Activated gamma-delta T cell (primary cell): ENCODE data around the gene FARP1.

Experiments
- DNase-seq: peaks from one replicate; lab custom pipeline; 2025; lab: John Stamatoyannopoulos, UW

The FARP1 gene

DNA sequence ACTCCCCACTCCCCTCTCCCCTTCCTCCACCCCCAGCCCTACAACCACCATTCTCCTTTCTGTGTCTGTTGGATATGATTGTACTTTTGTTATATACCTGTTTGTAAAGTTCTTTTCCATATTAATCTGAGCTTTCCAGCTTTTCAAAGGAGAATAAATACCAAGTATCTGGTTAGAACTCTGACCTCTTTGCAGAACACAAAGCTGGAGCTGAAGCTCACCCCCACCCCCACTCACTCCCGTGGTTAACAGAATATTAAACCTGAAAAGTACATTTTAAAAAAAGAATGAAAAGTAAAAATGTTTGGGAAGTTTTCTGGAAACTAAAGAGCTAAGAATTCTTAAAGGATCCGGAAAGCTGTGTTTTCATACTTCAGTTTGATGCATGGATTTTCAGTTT is 189.3 kb downstream of the FARP1 start:
- no peak for DNase-seq

DNA sequence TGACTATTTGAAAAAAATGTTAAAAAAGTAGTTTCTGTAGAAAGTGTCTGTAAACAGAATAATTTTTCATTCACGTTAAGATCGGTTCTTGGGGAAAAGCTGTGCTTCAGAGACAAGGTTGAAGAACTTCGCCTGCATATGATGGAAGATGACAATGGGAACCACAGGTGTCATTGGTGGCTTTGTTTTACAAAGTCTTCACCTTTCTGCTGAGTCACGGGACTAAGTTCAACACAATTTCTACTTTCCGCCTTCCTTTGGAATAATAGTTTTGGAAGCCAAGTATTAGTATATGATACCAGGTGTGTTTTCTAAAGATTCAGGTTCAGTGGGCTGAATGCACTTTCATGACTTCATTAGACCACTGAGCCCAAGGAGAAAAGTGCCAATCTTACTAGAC is 189.8 kb downstream of the FARP1 start:
- no peak for DNase-seq

DNA sequence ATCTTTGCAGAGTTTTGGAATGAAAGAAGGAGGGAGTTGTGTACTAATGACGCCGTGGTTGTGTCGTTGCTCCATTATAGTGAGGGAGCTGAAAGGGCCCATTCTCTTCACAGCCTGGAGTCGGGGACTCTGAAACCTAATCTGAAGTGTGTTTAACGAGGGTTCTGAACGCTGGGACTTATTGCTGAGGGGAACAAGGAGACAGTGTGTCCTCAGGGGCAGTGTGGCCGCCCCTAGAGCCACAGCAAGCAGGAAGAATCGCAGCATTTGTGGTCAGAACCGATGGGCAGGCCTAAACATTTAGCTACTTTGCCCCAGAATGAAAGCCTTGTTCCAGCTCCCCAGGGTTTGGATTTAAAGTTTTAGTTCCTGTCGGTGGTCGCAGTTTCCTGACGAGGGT is 190.6 kb downstream of the FARP1 start:
- no peak for DNase-seq

DNA sequence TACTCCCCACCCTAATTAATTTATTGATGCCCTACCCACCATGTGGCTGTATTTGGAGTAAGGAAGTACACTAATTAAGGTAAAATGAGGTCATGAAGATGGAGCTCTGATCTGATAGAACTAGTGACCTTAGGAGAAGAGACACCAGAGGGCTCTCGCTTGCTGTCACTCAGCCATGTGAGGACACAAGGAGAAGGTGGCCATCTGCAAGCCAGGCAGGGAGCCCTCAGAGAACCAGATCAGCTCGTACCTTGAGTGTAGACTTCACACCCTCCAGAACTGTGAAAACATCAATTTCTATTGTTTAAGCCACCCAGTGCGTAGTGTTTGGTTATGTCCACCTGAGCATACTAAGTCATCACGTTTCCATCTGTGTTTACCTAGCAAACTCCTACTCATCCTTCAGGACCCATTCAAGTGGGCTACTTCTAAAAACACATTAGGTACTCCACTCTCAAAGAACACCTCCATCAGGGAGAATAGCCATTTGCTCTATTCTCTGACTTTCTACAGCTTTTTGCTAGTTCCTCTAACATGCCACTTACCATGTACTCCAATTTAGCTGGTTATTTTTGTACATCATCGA is 191.8 kb downstream of the FARP1 start:
- DNase-seq = no peak

DNA sequence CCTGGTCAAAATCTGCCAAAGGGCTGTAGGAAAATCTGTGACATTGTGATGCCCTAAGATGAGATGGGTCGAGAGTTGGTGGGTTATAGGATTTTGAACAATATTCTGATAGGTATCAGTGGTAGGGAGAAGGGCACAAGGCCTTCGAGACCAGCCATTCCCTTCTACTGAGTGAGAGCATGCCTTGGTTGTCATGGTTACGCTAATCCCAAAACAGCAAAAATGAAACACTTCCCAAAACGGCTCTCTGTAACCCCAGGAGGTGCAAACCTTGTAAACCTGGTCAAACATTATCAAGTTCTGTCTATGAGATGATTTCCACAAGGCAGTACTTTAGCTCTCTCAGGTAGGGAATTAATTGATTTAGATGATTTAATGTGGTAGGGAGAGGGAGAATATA is 192.8 kb downstream of the FARP1 start:
- DNase-seq = no peak

DNA sequence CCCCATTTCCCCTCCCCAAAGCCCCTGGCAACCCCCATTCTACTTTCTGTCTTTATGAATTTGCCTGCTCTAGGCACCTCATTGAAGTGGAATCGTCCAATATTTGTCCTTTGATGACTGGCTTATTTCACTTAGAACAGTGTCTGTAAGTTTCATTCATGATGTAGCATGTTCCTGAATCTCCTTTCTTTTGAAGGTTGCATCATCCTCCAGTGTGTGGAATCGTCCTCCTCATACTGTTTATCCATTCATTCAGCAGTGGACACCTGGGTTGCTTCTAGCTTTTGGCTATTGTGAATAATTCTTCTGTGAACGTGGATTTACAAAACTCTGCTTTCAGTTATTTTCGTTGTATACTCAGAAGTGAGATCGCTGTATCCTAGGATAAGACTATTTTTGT is 195.4 kb downstream of the FARP1 start:
- DNase-seq = no peak

DNA sequence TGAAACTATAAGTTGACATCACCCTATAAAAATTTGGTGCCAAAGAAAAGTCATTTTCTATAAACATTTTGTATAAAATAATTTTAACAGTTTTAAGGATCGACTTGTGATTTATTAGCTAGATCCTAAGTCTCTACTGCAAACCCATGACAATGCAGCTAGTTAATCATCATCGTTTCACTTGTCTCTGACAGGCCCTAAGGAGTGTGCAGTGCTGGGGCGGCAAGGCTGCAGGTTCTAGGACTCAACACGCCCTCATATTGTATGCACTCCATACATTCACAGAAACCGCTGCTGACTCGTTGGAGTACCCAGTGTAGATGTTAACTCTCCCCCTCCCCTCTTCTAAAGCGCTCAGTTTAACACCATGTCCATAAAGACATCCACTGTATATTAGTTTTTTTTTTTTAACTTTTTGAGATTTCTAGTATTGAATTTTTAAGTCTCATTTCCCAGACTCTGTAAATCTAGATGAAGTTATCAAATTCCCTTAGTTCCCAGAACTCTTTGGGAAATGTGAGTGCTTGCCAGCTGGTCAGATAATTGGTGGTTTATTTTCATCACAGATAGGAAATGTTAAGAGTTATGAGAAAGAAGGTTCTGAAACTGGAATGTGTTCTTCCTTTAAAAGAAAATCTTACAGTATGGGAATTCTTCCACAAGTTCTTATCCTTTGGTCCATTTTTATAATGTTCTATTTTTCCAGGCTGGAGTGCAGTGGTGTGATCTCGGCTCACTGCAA is 197.0 kb downstream of the FARP1 start:
- no peak for DNase-seq

DNA sequence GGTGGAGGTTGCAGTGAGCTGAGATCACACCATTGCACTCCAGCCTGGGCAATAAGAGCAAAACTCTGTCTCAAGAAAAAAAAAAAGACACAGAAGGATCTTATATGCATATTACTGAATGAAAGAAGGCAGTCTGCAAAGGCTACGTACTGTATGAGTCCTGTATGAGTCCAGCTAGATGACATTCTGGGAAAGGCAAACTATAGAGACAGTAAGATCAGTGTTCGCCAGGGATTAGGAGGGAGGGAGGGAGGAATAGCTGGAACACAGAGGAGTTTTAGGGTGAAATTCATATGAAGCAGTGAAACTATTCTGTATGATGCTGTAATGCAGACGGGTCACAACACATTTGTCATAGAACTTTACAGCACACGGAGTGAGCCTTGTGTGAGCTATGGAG is 200.1 kb downstream of the FARP1 start:
- DNase-seq = no peak

DNA sequence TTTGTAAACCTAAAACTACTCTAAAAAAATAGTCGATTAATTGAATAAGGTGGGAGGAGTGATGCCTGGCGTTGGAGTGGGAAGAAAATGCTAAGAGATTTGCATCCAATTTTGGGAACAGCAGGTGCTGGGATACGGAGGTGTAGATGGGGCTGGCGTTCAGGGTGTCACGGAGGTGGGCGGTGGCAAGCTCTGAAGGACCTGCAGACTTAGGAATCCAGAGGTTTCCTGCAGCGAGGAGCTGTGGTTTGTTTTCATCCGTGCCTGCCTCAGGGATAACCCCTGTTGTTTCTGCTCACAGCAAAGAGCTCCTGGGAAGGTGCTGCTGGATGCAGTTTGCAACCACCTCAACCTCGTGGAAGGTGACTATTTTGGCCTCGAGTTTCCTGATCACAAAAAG is 200.6 kb downstream of the FARP1 start:
- no peak for DNase-seq

DNA sequence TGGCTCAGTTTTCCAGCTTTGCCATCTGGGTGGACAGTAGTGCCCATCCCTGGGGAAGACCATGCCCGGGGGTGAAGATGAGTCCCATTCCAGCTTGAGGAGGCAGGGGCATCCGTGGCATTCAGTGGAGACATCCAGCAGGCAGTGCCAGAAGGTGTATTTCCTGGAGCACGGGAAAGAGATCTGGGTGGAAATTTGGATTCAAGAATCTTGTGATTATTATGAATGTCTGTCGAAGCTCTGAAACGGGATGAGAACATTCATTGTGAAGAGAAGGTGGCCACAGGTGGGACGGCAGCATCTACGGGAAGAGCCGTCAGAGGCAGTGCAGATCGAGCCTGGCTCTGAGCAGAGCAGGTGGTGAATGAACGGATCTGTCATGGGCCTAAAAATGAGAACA is 201.5 kb downstream of the FARP1 start:
- DNase-seq = no peak

DNA sequence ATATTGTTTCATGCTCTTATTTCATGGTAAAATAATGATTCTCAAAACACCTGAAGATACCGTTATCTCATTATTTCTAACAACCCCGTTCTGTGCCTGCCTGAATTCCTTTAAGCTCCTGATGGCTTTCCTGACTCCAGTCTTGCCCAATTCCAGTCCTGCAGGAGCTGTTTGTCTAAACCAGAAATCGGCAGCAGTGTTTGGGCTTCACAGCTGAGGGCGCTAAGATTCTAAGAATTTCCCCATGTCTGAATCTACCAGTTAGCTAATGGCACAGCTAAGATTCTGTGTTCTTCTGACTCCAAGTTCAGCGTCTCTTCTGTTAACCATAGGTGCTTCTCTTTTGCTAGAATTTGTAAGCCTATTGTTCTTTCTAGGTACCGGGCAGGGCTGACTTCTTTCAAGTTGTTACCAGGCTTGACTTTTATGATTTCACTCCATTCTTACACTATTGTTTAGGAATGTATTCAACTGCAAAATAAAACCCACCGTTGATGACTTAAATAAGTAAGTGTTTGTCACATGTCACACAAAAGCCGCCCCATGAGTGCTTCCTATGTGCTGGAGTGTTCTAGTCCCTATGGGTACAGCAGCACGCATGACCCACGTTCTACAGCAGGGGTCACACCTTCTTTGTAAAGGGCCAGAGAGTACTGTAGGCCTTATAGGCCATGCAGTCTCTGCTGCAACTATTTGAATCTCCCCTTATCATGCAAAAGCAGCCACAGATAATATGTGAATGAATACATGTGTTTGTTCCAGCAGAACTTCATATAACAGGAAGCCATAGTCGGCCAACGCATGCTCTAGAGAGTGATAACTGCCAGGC is 202.4 kb downstream of the FARP1 start:
- DNase-seq = no peak

DNA sequence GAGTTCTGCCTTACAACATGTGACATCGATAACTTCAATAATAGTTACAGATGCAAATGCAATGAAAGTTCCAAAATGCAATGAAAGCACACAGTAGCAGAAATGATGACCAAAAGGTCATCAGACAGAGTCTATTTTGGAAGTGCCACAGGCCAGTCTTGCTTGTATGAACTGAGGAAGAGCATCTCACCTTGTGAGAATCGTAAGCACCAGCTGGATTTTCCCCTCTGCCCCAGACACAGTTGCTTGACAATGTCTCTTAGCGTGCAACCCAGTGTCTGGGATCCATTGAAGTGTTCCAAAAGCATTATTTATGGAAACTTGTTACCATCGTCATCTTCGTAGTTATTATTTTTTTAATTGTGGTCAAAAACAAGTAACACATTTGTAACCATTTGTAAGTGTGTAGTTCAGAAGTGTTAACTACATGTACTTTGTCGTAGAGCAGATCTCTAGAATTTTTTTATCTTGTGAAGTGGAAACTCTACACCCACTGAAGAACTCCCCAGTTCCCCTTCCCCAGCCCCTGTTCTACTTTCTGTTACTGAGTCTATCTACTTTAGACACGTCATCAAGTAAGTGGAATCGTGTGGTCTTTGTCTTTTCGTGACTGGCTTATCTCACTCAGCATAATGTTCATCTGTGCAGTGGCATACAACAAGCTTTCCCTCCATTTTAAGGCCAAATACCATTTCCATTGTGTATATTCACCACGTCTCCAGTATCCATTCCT is 204.2 kb downstream of the FARP1 start:
- no peak for DNase-seq

DNA sequence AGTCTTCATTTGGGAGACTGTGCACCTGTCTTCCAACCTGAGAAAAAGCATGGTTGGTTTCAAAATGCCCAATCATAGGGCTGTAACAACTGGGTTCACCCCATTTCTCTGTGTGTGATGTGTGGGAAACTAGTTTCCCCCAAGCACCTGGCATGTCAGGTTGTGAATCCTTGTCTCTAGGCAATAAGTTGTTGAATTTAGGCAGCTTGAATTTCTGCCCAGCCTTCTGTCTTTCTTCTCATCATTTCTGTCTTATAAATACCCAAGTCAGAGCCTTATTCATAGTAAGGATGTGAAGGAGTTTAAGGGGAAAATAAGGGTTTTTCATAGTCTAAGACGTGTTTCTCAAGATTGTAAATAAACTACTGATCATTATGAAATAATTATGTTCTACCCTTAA is 204.9 kb downstream of the FARP1 start:
- no peak for DNase-seq

DNA sequence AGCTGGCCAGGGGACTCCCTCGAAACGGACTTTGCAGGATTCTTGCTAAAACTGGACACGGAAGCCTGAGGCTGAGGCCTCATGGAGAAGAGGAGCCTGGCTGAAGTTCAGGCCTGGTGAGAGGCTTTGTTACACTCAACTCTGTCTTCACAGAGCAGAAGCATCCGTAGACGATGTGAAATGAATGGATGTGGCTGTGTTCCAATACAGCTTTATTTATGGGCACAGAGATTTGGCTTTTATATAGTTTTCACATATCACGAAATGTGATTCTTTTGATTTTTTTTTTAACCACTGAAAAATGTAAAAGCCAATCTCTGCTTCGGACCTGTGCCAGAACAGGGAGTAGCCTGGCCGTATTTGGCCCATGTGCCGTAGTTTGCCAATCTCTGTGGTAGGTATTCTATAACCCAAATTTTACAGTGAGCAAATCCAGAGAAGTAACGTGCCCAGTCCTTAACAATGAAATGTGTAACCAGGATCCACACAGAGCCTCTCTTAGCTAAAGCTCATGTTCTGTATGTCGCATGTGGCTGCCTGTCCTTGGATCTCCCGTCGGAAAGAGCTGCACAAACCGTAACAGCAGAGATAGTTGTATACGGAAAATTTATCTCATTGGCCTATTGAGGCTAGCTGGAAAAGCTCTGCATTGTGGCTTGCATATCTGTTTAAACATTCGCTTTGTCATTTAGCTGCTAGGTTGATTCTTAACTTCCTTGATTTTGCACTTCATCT is 205.7 kb downstream of the FARP1 start:
- DNase-seq = no peak

DNA sequence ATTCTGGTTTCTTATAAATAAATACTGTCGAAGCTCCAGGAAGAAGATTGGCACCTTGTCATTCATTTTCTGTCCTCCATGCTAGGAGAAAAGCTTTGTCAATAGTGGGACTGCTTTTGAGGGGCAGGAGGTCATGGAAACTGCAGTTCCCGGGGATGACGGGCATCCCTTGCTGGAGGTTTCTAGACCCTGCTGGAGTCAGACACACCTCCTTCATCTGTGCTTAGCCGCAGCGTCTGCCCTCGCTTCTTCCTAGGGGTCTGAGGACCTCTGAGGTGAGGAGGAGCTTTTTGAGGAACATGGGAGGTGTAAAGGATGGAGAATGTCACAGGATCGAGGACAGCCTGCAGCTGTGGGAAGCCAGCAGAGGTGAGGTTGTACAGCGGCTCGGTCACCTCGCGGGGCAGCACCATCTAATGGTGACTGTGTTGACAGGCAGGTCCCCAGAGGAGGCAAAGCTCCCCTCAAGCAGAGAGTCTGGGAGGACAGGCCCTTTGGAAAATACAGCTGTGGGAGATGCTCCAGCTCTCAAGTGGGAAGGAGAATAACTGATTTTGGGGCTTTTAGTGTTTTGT is 206.9 kb downstream of the FARP1 start:
- no peak for DNase-seq

DNA sequence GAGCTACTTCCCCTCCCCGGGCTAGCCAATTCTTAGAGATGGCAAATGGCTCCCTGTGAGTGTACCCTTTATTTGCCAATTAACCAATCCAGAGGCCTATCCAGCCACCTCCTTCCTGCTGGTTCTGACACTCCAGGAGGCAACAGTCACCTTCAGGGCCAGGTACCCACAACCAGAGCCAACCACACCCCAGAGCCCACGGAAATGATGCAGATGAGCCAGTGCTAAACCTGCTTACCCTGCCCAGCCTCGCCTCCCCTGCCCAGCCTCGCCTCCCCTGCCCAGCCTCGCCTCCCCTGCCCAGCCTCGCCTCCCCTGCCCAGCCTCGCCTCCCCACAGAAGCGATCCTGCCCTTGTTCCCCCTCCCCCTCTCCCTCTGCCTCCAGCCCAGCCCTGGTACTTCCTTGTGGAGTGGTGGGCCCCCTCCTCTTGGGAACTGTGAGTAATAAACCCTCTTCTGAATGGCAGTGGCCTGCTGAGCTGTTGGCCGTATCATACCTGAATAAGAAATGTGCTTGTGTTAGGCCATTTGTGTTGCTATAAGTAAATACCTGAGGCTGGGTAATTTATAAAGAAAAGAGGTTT is 207.9 kb downstream of the FARP1 start:
- DNase-seq = no peak

DNA sequence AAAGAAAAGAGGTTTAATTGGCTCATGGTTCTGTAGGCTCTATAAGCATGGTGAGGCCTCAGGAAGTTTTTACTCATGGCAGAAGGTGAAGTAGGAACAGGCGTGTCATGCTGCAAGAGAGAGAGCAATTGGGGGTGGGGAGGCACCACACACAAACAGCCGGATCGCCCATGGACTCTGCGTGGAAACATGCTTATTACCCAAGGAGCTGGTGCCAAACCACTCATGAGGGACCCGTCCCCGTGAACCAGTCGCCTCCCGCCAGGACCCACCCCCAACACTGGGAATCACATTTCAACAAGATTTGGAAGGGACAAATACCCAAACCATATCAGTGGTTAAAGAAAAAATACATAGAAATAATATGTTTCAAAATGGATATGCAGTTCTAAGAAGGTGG is 208.7 kb downstream of the FARP1 start:
- no peak for DNase-seq

DNA sequence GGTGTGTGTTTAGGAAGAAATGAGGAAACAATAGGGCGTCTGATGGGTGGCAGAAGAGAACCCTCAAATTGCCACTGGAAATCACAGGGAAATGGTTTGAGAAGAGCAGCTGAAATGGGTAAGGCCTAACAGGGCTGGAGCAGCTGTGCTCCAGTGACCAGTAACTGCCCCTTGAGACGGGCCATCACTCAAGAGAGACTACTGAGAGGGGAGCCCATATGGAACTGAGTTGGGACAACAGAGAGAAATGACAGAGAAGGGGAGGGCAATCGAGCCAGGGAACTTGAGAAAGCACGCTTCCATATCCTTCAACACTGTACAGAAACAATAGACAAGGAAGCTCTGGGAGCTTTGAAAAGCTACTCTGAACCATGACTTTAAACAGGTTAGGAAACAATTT is 209.3 kb downstream of the FARP1 start:
- no peak for DNase-seq

DNA sequence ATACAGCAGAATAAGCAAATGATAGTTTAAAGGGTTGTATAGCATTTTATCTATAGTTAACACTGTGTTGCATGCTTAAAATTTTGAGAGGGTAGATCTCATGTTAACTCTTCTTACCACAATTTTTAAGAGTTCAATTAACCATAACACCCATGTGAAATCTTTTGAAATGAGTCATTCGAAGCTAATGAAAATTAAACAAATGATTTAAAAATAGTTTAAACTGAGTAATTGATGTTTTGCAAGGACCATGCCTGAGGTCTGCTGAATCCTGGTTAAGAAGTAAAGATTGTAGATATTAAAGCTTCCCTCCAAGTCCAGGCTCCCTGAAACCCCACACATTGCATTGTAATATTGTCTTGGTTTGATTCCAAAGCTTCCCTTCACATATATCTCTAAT is 210.9 kb downstream of the FARP1 start:
- no peak for DNase-seq

DNA sequence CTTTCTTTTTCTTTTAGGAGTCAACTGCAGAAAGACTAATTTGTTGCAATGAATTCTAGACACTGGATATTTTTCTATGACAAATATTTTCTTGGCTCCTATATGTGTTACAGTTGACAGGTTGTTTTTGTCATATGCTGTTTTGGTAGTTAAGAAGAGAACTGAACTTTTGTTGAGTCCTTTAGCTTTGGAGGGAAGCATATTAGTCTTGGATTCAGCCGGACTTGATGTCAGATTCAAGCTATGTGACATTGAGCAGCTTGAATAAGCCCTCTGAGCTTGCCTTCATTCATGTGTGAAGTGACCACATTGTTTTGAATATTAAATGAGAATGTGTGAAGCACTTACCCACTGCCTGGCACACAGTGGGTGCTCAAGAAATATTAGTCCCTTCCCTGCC is 216.0 kb downstream of the FARP1 start:
- no peak for DNase-seq

DNA sequence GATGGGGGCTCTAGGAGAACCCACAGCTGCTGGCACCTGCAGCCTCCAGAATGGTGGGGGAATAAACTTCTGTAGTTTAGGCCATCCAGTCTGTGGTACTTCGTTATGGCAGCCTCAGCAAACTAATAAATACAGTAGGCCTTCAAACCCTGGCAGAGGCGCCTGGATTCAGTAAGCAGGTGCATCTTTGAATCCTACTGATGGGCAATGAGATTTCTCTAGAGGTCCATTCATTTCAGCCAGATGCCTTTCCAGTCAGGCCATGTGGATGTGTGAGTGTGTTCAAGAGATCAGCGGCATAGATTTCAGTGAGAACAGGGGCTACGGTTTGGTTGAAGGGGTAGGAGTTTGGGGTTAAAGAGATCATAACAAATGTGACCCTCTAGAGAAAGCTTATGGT is 217.7 kb downstream of the FARP1 start:
- DNase-seq = no peak
